Measurements from ENCODE around the gene MINK1.

Gene MINK1

DNA sequence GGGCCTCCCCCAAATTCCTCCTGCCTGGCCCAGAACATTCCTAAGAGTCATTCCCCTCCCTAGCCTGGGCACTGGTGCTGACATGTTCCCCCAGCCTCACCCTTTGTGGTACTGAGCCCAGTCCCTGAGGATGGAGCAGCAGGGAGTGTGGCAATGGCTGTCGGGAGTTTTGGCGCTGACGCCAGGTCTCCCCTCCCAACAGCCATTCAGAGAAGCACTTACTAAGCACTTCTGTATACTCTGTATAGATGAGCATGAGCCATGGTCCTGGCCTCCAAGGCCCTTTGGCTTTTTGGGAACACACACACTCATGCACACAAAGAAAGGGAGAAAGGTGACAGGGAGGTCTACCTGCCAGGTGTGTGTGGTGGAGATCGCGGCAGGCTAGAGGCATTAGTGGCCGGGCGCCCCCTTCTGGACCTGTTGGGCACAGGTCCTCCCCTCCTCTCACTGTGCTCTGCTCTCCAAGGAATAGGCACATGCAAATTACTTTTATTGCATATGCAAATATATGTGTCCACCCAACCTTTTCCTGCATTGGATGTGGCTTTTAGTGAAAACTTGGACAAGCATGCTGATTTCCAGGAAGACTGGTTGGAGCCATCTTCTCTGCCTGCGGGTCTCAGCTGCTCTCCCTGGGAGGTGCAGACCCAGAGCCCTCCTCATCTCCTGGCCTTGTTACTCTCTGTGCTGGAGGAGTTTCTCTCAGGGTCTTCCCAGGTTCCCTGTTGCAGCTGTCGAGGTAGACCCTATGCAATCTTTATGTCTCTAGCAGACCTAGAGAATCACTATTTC lies 48.8 kb downstream of the MINK1 start:
- no peak for DNase-seq

DNA sequence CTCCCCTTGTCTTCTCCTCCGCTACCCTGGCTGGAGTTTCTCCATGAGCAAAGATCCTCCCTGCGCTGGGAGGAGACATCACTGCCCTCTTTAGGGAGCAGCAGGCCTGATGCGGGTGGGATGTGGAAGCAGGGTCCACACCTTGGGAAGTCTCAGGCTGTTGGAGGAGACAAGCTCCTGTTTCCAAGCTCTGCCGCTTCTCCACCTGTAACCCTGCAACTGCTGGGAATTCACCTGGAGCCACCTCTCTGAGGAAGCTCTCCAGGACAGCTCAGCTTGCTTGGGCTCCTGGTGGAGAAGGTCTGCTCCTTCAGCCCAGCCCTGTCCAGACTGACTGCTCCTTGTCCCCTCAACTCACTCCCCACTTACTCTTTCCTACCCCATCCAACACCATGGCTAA lies 51.3 kb downstream of the MINK1 start:
- no peak for DNase-seq

DNA sequence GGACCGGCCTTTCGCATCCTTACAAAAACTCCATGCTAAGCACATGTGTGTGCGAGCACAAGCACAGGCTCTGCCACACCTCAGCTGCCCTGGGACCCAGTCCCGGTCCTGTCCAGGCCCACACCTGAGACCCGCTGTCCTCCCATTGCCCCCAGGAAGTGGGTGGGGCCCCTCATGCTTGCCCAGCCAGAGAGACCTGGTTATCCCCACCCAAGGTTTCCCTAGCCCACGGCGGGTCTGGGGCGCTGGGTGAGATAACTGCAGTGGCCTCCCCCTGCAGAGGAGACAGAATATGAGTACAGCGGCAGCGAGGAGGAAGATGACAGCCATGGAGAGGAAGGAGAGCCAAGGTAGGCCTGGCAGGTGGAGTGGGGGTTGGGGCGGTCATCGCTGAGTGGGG lies 53.7 kb downstream of the MINK1 start:
- no peak for DNase-seq

DNA sequence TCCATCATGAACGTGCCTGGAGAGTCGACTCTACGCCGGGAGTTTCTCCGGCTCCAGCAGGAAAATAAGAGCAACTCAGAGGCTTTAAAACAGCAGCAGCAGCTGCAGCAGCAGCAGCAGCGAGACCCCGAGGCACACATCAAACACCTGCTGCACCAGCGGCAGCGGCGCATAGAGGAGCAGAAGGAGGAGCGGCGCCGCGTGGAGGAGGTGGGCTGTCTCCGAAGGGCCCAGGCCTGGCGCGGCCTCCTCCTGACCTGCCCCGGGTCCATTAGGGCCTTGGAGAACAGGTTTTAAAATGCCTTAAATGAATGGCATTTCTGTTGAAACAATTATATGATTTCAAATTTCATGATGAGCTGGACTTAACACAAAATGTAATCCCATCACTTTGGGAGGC lies 54.4 kb downstream of the MINK1 start:
- DNase-seq, result no peak

DNA sequence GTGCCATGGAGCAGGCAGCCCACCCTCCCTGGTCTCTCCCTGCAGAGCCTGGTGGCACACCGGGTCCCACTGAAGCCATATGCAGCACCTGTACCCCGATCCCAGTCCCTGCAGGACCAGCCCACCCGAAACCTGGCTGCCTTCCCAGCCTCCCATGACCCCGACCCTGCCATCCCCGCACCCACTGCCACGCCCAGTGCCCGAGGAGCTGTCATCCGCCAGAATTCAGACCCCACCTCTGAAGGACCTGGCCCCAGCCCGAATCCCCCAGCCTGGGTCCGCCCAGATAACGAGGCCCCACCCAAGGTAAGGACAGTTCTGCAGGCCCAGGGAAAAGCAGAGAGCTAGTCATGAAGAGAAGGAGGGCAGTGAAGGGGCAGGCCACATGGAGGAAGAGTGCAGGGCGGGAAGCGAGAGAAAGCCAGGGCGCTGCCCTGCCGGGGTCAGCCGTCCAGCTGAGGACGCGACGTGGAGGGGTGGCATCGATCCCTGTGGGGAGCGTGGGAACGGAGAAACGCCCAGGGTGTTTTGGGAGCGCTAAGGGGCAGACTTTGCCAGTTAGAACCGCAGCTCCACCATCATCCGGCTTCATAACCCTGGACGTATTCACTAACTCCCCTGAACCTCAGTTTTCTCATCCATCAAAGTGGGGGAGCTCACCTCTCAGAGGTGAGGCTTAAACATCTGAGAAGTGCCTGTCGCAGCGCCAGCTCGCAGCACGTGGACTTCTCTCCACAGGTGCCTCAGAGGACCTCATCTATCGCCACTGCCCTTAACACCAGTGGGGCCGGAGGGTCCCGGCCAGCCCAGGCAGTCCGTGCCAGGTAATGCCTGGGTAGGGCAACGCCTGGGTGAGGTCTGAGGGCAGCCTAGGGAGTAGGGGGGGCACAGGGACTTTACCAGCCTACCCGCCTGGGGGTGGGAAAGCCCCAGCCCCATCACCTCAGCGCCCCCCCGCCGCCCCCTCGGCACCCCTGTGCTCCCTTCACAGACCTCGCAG lies 58.6 kb downstream of the MINK1 start:
- DNase-seq, result no peak

DNA sequence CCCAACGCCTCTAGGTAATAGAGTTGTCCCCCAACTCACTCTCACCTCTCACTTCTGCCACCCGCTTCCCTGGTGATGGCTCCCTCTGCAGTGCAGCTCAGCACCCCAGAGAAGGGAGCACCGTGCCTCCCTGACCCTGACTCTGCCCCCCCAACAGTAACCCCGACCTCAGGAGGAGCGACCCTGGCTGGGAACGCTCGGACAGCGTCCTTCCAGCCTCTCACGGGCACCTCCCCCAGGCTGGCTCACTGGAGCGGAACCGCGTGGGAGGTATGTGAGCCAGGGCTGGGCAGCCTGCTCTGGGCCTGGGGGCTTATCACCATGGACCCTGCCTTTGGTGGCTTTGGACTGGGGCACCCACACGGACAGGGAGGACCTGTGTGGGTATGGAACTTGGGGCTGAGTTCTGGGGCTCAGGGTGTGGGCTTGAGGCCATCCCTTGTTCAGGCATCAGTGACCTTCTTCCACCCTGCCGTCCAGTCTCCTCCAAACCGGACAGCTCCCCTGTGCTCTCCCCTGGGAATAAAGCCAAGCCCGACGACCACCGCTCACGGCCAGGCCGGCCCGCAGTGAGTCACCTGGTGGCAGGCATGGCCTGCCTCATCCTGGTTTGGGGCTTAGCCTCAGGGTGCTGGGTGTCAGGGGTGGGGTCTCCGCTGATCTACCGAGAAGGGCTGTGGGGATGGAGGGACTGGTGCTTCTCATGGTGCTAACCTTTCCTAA lies 59.5 kb downstream of the MINK1 start:
- DNase-seq, result no peak

DNA sequence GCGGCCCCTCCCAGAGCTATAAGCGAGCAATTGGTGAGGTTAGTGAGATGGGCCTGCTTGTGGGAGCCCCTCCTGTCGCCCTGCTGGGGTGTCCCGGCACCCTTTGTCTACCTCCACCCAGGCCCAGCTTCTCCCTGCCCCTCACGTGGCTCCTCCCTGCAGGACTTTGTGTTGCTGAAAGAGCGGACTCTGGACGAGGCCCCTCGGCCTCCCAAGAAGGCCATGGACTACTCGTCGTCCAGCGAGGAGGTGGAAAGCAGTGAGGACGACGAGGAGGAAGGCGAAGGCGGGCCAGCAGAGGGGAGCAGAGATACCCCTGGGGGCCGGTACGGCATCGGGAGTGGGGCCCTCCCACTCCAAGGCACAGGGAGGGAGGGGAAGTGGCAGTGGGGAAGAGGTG lies 60.1 kb downstream of the MINK1 start:
- no peak for DNase-seq

DNA sequence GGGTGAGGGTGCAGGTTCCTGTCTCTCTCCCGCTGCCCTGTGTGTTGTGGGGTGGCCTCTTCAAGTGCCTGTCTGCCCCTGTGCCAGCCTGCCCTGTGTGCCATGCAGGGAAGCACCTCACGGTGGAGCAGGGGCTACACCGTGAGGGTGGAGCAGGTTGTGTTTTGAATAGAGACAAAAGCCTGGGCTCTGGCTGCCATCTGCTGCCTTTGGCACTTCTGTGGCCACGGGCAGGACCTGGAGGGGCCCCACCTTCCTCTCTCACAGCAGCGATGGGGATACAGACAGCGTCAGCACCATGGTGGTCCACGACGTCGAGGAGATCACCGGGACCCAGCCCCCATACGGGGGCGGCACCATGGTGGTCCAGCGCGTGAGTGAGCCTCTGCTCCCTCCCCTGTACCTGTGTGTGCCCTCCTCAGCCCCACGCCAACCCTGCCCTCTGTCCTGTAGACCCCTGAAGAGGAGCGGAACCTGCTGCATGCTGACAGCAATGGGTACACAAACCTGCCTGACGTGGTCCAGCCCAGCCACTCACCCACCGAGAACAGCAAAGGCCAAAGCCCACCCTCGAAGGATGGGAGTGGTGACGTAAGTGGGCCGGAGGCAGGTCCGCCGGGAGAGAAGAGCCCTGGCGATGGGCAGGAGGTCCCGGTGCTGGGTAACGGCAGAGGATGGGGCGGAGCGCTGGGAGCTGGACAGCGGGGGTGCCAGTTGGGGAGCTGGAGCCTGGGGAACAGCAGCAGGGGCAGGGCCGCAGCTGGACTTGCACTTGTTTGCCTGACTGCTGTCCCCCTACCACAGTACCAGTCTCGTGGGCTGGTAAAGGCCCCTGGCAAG lies 60.8 kb downstream of the MINK1 start:
- no peak for DNase-seq

DNA sequence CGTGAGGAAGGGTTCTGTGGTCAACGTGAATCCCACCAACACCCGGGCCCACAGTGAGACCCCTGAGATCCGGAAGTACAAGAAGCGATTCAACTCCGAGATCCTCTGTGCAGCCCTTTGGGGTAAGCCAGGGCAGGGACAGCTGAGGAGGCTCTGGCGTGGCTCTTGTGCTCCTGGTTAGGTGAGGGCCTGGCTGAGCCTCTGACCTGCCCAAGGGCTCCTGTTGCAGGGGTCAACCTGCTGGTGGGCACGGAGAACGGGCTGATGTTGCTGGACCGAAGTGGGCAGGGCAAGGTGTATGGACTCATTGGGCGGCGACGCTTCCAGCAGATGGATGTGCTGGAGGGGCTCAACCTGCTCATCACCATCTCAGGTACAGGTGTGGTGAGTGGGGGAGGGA lies 62.0 kb downstream of the MINK1 start:
- no peak for DNase-seq

DNA sequence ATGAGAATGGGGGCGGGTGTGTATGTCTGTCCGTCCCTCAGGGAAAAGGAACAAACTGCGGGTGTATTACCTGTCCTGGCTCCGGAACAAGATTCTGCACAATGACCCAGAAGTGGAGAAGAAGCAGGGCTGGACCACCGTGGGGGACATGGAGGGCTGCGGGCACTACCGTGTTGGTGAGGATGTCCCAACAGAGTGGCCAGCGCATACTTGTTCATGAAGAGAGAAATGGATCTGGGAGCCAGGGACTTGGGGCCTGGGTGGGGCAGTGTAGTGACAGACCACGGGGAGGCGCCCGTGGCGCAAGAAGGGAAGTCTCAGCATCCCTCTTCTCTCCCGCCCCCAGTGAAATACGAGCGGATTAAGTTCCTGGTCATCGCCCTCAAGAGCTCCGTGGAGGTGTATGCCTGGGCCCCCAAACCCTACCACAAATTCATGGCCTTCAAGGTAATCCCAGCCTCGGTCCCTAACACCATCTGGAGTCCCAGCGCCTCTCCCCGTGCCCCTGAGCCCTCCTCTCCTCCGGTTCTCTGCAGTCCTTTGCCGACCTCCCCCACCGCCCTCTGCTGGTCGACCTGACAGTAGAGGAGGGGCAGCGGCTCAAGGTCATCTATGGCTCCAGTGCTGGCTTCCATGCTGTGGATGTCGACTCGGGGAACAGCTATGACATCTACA lies 62.7 kb downstream of the MINK1 start:
- DNase-seq, result no peak

DNA sequence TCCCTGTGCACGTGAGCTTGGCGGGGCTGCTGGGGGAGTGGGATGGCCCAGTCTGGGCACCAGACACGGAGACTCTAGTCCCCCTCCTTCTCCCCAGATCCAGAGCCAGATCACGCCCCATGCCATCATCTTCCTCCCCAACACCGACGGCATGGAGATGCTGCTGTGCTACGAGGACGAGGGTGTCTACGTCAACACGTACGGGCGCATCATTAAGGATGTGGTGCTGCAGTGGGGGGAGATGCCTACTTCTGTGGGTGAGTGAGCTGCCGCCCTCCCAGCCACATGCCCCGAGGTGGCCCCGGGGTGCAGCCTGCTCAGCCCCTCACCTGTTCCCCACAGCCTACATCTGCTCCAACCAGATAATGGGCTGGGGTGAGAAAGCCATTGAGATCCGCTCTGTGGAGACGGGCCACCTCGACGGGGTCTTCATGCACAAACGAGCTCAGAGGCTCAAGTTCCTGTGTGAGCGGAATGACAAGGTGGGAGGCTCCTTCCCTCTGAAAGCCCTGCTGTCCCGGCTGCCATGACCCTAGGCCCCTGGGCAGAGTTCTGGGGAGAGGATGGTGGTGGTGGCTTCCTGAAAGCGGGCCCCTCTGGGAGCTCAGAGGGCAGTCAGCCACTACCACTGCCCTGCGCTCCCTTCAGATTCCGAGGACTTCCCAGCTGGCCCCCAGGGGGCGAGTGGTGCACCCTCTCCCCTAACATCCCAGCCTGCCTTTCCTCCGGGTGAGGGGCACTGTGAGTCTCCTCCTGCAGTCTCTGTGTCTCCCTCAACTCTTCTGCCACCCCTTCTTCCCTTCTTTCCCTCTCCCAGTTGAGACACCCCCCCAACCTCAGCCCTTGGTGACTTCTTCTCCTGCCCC lies 63.4 kb downstream of the MINK1 start:
- DNase-seq, result no peak

DNA sequence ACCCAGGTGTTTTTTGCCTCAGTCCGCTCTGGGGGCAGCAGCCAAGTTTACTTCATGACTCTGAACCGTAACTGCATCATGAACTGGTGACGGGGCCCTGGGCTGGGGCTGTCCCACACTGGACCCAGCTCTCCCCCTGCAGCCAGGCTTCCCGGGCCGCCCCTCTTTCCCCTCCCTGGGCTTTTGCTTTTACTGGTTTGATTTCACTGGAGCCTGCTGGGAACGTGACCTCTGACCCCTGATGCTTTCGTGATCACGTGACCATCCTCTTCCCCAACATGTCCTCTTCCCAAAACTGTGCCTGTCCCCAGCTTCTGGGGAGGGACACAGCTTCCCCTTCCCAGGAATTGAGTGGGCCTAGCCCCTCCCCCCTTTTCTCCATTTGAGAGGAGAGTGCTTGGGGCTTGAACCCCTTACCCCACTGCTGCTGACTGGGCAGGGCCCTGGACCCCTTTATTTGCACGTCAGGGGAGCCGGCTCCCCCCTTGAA lies 64.1 kb downstream of the MINK1 start:
- no peak for DNase-seq

DNA sequence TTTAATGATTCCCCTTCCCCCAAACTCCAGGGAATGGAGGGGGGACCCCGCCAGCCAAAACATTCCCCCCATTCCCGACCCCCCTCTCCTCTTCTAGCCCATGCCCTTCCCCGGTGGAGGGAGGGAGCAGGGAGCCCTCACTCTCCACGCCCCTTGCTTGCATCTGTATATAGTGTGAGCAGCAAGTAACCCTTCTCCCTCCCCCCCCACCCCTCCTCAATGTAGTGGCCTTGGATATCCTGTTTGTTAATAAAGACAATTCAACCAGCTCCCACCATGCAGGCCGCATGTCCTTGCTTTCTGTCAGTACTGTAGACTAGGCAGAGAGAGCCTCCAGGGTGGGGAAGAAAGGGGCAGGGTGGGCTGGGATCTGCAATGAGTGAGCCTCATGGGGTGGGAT lies 64.6 kb downstream of the MINK1 start:
- no peak for DNase-seq

DNA sequence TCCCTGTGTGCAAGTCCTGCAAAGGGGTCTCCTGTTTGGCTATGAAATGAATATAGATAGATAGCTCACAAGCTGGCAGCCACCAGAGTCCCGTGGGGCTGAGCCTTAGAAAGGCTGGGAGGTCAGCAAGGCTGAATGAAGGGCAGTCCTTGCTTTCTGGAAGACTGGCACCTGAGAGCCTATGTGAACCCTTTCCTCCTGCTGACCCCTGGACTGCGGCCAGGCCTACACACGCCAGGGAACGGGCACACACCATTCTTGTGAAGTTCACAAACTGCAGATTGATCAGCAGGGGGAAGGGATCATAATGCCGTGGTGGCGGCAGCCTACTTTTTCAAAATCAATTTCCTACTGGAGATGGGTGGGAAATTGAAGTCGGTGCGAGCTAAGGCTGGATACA lies 65.2 kb downstream of the MINK1 start:
- no peak for DNase-seq

DNA sequence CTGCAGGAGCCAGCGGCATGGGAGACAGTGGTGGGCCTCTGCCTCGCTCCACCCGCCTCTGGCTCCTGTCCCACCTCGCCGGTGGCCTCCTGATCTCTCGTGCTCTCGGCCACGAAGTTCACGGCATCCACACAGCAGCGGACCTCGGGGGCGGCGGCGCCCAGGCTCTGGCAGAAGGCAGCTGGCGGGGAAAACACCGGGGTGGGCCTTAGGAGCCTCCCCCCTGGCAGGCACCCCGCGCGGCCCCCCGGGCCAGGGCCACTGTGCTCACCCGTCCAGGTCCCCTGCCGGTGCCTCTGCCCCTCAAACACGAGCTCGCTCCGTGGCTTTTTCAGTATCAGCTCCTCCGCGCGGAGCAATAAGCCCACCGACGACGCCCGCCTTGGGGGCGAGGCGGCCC lies 65.8 kb downstream of the MINK1 start:
- no peak for DNase-seq

DNA sequence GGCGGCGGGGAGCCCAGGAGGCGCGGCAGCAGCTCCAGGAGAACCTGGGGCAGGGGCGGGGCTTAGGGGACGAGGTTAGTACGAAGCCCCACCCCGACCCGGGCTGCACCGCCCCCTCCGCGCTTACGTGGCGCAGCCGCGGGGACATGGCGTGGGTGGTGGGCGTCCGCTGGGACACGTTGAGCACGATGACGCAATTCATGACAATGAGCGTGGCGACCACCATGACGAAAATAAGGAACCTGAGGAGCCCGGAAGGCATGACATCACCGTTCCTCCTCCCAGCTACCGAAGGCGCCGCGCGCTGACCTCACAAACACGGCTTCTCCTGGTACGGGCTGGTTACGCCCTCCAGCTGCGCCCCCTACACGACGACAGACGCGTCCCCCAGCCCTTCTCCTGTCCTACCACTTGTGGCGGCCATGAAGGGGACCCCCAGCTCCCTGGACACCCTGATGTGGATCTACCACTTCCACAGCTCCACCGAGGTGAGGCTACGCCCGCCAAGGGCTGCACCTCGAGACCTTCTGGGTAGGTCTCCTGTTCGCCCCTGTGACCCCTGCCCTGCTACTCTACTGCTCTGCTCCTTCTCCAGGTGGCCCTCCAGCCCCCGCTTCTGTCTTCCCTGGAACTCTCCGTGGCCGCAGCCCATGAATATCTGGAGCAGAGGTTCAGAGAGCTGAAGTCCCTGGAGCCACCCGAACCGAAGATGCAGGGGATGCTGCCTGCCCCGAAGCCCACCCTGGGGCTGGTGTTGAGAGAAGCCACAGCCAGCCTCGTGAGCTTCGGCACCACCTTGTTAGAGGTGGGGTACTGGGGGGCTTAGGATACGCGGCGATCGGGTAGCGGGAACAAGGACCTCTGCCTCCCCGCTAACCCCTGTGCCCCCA lies 66.4 kb downstream of the MINK1 start, which contains the start of gene C17orf107:
Gene C17orf107, plus strand, starts transcription at position 196 of the 890 bp plus-strand sequence. Its CDS starts 227 bp downstream, at position 423.
- no peak for DNase-seq

DNA sequence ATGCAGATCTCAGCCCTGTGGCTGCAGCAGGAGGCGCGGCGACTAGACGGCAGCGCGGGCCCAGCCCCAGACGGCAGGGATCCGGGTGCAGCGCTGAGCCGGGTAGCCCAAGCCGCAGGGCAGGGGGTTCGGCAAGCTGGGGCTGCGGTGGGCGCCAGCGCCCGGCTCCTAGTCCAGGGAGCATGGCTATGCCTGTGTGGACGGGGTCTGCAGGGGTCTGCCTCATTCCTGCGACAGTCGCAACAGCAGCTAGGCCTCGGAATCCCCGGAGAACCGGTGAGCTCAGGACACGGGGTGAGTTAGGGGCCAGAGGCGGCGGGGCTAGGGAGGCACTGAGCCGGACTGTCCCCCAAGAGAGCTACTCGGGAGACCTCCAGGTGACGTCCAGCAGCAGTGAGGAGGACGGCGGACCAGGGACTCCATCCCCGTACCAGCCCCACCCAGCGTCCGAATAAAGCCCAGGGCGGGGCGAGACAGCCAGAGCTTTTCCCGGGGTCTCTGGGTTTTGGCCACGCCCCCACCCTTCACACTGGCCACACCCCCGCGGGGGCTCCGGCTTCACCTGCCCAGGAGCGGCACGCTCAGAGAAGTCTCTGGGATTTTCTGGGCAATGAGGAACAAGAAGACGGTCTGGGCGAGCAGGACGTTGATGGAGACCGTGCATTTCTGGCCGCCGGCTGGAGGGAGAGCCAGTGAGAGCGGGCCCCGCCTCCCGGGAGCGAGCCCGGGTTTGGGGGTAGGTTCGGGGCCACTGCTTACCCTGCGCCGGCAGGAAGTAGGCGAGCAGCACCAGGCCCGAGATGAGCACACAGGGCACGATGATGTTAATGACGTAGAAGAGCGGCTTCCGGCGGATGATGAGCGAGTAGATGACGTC lies 67.3 kb downstream of the MINK1 start:
- no peak for DNase-seq

DNA sequence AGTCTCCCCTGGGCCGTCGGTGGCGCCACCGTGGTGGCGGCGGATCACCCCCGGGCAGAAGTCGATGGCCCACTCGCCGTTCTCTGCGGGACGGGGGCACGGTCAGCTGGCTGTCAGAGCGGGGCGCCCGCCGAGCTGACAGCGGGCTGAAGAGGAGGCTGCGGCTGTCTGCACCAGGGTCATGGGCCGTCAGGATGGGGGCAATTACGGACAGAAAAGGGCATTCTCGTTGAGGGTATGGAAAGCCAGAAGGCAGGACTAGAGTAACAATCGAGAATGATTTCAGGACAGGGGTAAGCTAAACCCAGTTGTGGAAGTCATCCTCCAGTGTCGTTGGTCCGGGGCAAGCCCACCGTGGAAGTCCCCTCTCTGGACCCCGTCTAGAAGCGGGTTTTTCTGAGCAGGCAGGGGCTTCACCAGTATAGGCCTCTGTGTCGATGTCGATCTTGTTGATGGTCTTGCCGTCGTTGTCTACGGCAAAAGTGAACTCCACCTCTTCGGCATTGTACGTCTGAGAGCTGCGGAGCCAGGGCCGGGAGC lies 68.0 kb downstream of the MINK1 start:
- DNase-seq, result no peak
